WTC11 (cell line): ENCODE results near the gene OR13C5. TPM values are rescaled to one million over a fixed set of nuclear protein-coding genes. Genes with fewer than 3 reads are reported as not detected.

Experiments used
- ATAC-seq: fragments of 200-7000 bp; cut with Tn5 transposase; 2 replicates; pipeline ENCODE4 v1.10.0; 2021; ENCODE audit warnings: mild to moderate bottlenecking, moderate library complexity
- CTCF ChIA-PET: fragments of 300-600 bp; sonication (Branson Sonifier 250); formaldehyde crosslinking; loops from one replicate; lab custom pipeline; 2021; ENCODE audit warnings: antibody characterized with exemption; lab: Charles Lee
- POLR2A ChIA-PET: fragments of 350-600 bp; sonication (Branson Sonifier 250); formaldehyde crosslinking; loops from one replicate; lab custom pipeline; 2021; ENCODE audit warnings: antibody characterized with exemption; lab: Charles Lee
- DNase-seq: peaks from one replicate; pipeline ENCODE4 v3.0.0; 2021; ENCODE audit warnings: low spot score
- H3K27ac Mint-ChIP-seq: 2 replicates; pipeline ENCODE4 v1.8.0; 2021; ENCODE audit warnings: mixed read lengths
- H3K27me3 Mint-ChIP-seq: 2 replicates; pipeline ENCODE4 v1.8.0; 2021; ENCODE audit warnings: low read depth, mild to moderate bottlenecking, moderate library complexity, mixed read lengths
- H3K36me3 Mint-ChIP-seq: 2 replicates; pipeline ENCODE4 v1.8.0; 2021; ENCODE audit warnings: mixed read lengths
- H3K4me1 Mint-ChIP-seq: 2 replicates; pipeline ENCODE4 v1.8.0; 2022; ENCODE audit warnings: mixed read lengths
- H3K4me3 Mint-ChIP-seq: 2 replicates; pipeline ENCODE4 v1.8.0; 2021; ENCODE audit warnings: mild to moderate bottlenecking, moderate library complexity, mixed read lengths
- H3K9me3 Mint-ChIP-seq: 2 replicates; pipeline ENCODE4 v1.8.0; 2021; ENCODE audit warnings: mixed read lengths
- CREB1 ChIP-seq: sonication (generic); formaldehyde crosslinking; IDR thresholded peaks from 2 replicates; pipeline ENCODE4 v1.8.0; 2023; ENCODE audit warnings: mild to moderate bottlenecking, missing genetic modification reagents
- CTCF ChIP-seq: fragments of 200-600 bp; IDR thresholded peaks from 2 replicates; pipeline ENCODE4 v1.8.0; 2022; ENCODE audit warnings: antibody characterized with exemption
- FOXP4 ChIP-seq: sonication (generic); formaldehyde crosslinking; IDR thresholded peaks from 2 replicates; pipeline ENCODE4 v1.8.0; 2022; ENCODE audit warnings: mild to moderate bottlenecking, missing genetic modification reagents
- JUN ChIP-seq: sonication (generic); formaldehyde crosslinking; IDR thresholded peaks from 2 replicates; pipeline ENCODE4 v1.8.0; 2023; ENCODE audit warnings: mild to moderate bottlenecking, missing genetic modification reagents
- SMAD3 ChIP-seq: sonication (generic); formaldehyde crosslinking; IDR thresholded peaks from 2 replicates; pipeline ENCODE4 v1.8.0; 2022; ENCODE audit warnings: missing genetic modification reagents, mild to moderate bottlenecking, borderline replicate concordance
- SMAD4 ChIP-seq: sonication (generic); formaldehyde crosslinking; IDR thresholded peaks from 2 replicates; pipeline ENCODE4 v1.8.0; 2022; ENCODE audit warnings: mild to moderate bottlenecking, missing genetic modification reagents
- SOX15 ChIP-seq: fragments of 250-450 bp; sonication (Bioruptor Pico); IDR thresholded peaks from 2 replicates; pipeline ENCODE4 v1.9.0; 2021; ENCODE audit warnings: mild to moderate bottlenecking
- STAT6 ChIP-seq: sonication (generic); formaldehyde crosslinking; conservative IDR thresholded peaks from 2 replicates; pipeline ENCODE4 v1.8.1; 2023; ENCODE audit warnings: mild to moderate bottlenecking, low read depth, missing genetic modification reagents, moderate library complexity
- TCF7 ChIP-seq: sonication (generic); formaldehyde crosslinking; IDR thresholded peaks from 2 replicates; pipeline ENCODE4 v1.8.0; 2022; ENCODE audit warnings: mild to moderate bottlenecking, low read depth, missing genetic modification reagents, moderate library complexity
- ZNF263 ChIP-seq: sonication (generic); formaldehyde crosslinking; IDR thresholded peaks from 2 replicates; pipeline ENCODE4 v1.8.1; 2022; ENCODE audit warnings: low read depth, mild to moderate bottlenecking, moderate library complexity, missing genetic modification reagents
- ZNF281 ChIP-seq: sonication (generic); formaldehyde crosslinking; IDR thresholded peaks from 2 replicates; pipeline ENCODE4 v1.8.0; 2023; ENCODE audit warnings: mild to moderate bottlenecking, missing genetic modification reagents
- ZNF425 ChIP-seq: fragments of 250-450 bp; sonication (Bioruptor Pico); conservative IDR thresholded peaks from 2 replicates; pipeline ENCODE4 v1.9.0; 2021; ENCODE audit warnings: mild to moderate bottlenecking
- ZNF532 ChIP-seq: fragments of 250-450 bp; sonication (Bioruptor Pico); IDR thresholded peaks from 2 replicates; pipeline ENCODE4 v1.9.0; 2021; ENCODE audit warnings: mild to moderate bottlenecking, borderline replicate concordance
- ZSCAN18 ChIP-seq: fragments of 250-450 bp; sonication (Bioruptor Pico); IDR thresholded peaks from 2 replicates; pipeline ENCODE4 v2.1.2; 2022; ENCODE audit warnings: mild to moderate bottlenecking, moderate library complexity
- total RNA-seq: library from RNA; stranded (reverse); gene quantifications from 3 replicates; pipeline ENCODE4 v1.2.3, GENCODE V29; 2021
- TF ChIP-seq, protein P1 (sequence below): sonication (generic); formaldehyde crosslinking; IDR thresholded peaks from 2 replicates; pipeline ENCODE4 v1.8.1; 2023; ENCODE audit warnings: mild to moderate bottlenecking, missing genetic modification reagents
- TF ChIP-seq, protein P2 (sequence below): sonication (generic); formaldehyde crosslinking; IDR thresholded peaks from 2 replicates; pipeline ENCODE4 v1.8.0; 2022; ENCODE audit warnings: mild to moderate bottlenecking, missing genetic modification reagents

Gene OR13C5
- total RNA-seq, 1 experiment from 2014 or later, result not detected

DNA sequence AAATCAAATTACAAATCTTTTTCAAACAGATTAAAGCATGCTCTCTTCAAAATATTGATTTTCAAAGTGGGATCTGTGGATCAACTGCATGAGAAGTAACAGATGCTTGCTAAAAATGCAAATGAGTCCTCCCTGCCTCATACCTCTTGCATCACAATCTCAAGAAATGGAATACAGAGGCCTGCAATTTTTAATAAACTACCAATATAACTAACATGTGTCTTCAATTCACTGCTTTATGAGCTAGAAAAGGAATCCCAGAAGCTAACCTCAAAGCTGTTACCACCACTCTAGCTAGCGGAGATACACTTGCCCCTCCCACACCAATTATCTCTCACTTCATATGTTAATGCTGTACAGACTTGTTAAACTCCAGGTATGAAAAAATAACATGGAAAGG, 9.6 kb downstream of the OR13C5 start:
- no peak overlapping the region for H3K27ac Mint-ChIP-seq
- H3K27me3 Mint-ChIP-seq, result no peaks in the 10 kb centered on the region
- POLR2A ChIA-PET, result no interaction called here
- H3K4me3 Mint-ChIP-seq, result no peak overlapping the region
- peaks cover 2% of the 10 kb centered on the region; the same call in 1 of the 2 replicates for H3K4me1 Mint-ChIP-seq
- H3K36me3 Mint-ChIP-seq, result no peaks in the 10 kb centered on the region
- no peak for ATAC-seq
- peaks cover 4% of the 10 kb centered on the region; the same call in 1 of the 2 replicates for H3K9me3 Mint-ChIP-seq
- CTCF ChIA-PET, result no interaction called here
- DNase-seq, result no peak
- TF ChIP-seq SOX15 (CRISPR knock-in tag) (no peak), SMAD3 (CRISPR knock-in tag) (no peak), ZNF425 (CRISPR knock-in tag) (no peak), JUN (no peak), ZNF281 (CRISPR knock-in tag) (no peak), TCF7 (CRISPR knock-in tag) (no peak), ZSCAN18 (no peak), SMAD4 (no peak), FOXP4 (no peak), ZNF532 (CRISPR knock-in tag) (no peak), CTCF (no peak), CREB1 (CRISPR knock-in tag) (no peak), ZNF263 (no peak), STAT6 (CRISPR knock-in tag) (no peak)
- TF ChIP-seq, protein P1, sequence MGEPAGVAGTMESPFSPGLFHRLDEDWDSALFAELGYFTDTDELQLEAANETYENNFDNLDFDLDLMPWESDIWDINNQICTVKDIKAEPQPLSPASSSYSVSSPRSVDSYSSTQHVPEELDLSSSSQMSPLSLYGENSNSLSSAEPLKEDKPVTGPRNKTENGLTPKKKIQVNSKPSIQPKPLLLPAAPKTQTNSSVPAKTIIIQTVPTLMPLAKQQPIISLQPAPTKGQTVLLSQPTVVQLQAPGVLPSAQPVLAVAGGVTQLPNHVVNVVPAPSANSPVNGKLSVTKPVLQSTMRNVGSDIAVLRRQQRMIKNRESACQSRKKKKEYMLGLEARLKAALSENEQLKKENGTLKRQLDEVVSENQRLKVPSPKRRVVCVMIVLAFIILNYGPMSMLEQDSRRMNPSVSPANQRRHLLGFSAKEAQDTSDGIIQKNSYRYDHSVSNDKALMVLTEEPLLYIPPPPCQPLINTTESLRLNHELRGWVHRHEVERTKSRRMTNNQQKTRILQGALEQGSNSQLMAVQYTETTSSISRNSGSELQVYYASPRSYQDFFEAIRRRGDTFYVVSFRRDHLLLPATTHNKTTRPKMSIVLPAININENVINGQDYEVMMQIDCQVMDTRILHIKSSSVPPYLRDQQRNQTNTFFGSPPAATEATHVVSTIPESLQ (CRISPR knock-in tag), result no peak
- TF ChIP-seq, protein P2, sequence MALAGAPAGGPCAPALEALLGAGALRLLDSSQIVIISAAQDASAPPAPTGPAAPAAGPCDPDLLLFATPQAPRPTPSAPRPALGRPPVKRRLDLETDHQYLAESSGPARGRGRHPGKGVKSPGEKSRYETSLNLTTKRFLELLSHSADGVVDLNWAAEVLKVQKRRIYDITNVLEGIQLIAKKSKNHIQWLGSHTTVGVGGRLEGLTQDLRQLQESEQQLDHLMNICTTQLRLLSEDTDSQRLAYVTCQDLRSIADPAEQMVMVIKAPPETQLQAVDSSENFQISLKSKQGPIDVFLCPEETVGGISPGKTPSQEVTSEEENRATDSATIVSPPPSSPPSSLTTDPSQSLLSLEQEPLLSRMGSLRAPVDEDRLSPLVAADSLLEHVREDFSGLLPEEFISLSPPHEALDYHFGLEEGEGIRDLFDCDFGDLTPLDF (CRISPR knock-in tag), result no peak
